ENCODE results near the gene NETO2. TPM values are rescaled to one million over a fixed set of nuclear protein-coding genes. Genes with fewer than 3 reads are reported as not detected.
"Not testable (repeated sequence)": the region's sequence is repeated elsewhere in the genome, so short reads cannot be mapped to it uniquely, and the experiment has no call there.

NETO2 gene
- polyA plus RNA-seq, 1 donor from 2014 or later: 101 TPM

DNA sequence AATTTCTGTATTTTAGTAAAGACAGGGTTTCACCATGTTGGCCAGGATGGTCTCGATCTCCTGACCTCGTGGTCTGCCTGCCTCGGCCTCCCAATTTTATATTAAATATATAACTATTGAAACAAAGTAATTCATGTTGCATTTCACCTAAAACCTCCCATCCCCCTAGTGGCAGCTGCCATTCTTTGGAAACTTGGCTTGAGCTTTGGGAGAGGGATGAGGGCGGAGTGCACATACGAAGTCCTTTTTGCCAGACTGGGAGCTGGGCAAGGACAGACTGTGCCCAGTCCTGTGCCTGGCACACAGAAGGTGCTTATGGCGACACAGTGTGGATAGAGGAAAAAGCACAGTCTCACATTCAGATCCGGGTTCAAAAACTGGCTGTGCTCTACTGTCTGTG, 83.8 kb downstream of the NETO2 start:
- no peaks in the 10 kb centered on the region for H4K20me1 ChIP-seq (ENCODE audit: insufficient read depth)
- no peak overlapping the region for H2AFZ ChIP-seq (ENCODE audit: low read depth, low read length)
- no peak overlapping the region for H3K27ac ChIP-seq (ENCODE audit: low read length)
- H3K4me3 ChIP-seq (ENCODE audit: low read length): no peak overlapping the region
- TF ChIP-seq POLR2AphosphoS5 (IDR thresholded peaks at IDR 0.05): no peak
- TF ChIP-seq, protein P1, sequence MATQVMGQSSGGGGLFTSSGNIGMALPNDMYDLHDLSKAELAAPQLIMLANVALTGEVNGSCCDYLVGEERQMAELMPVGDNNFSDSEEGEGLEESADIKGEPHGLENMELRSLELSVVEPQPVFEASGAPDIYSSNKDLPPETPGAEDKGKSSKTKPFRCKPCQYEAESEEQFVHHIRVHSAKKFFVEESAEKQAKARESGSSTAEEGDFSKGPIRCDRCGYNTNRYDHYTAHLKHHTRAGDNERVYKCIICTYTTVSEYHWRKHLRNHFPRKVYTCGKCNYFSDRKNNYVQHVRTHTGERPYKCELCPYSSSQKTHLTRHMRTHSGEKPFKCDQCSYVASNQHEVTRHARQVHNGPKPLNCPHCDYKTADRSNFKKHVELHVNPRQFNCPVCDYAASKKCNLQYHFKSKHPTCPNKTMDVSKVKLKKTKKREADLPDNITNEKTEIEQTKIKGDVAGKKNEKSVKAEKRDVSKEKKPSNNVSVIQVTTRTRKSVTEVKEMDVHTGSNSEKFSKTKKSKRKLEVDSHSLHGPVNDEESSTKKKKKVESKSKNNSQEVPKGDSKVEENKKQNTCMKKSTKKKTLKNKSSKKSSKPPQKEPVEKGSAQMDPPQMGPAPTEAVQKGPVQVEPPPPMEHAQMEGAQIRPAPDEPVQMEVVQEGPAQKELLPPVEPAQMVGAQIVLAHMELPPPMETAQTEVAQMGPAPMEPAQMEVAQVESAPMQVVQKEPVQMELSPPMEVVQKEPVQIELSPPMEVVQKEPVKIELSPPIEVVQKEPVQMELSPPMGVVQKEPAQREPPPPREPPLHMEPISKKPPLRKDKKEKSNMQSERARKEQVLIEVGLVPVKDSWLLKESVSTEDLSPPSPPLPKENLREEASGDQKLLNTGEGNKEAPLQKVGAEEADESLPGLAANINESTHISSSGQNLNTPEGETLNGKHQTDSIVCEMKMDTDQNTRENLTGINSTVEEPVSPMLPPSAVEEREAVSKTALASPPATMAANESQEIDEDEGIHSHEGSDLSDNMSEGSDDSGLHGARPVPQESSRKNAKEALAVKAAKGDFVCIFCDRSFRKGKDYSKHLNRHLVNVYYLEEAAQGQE (IDR thresholded peaks at IDR 0.05; ENCODE audit: borderline replicate concordance): no peak
- TF ChIP-seq MXI1 (conservative IDR thresholded peaks at IDR 0.05; ENCODE audit: poor library complexity, severe bottlenecking): no peak
- no peak for TF ChIP-seq SMC3 (conservative IDR thresholded peaks at IDR 0.05; ENCODE audit: poor library complexity)
- TF ChIP-seq, protein P2, sequence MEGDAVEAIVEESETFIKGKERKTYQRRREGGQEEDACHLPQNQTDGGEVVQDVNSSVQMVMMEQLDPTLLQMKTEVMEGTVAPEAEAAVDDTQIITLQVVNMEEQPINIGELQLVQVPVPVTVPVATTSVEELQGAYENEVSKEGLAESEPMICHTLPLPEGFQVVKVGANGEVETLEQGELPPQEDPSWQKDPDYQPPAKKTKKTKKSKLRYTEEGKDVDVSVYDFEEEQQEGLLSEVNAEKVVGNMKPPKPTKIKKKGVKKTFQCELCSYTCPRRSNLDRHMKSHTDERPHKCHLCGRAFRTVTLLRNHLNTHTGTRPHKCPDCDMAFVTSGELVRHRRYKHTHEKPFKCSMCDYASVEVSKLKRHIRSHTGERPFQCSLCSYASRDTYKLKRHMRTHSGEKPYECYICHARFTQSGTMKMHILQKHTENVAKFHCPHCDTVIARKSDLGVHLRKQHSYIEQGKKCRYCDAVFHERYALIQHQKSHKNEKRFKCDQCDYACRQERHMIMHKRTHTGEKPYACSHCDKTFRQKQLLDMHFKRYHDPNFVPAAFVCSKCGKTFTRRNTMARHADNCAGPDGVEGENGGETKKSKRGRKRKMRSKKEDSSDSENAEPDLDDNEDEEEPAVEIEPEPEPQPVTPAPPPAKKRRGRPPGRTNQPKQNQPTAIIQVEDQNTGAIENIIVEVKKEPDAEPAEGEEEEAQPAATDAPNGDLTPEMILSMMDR (IDR thresholded peaks at IDR 0.05; ENCODE audit: poor library complexity, severe bottlenecking): no peak
- no peak for TF ChIP-seq TAF1 (IDR thresholded peaks at IDR 0.05; ENCODE audit: low read depth)
- TF ChIP-seq RAD21 (conservative IDR thresholded peaks at IDR 0.05): no peak
- TF ChIP-seq EZH2 (IDR thresholded peaks at IDR 0.05; ENCODE audit: borderline replicate concordance, insufficient read depth, low read length, poor library complexity, severe bottlenecking): no peak
- TF ChIP-seq EP300 (conservative IDR thresholded peaks at IDR 0.05; ENCODE audit: poor library complexity, severe bottlenecking): no peak
- no peaks in the 10 kb centered on the region for H3F3A ChIP-seq (ENCODE audit: insufficient read depth, low read length, poor library complexity, severe bottlenecking)
- H3K27me3 ChIP-seq (ENCODE audit: insufficient read depth, low read depth, low read length): no peaks in the 10 kb centered on the region
- H3K36me3 ChIP-seq (ENCODE audit: insufficient read depth, low read length): no peaks in the 10 kb centered on the region
- no peak overlapping the region for H3K4me2 ChIP-seq (ENCODE audit: low read length)
- H3K9ac ChIP-seq (ENCODE audit: low read length): no peak overlapping the region
- H3K9me3 ChIP-seq (ENCODE audit: low read length): no peaks in the 10 kb centered on the region
- no peaks in the 10 kb centered on the region for H3K79me2 ChIP-seq (replicated peaks; ENCODE audit: insufficient read depth, low read length)
- no peaks in the 10 kb centered on the region for H3K9me2 ChIP-seq (ENCODE audit: insufficient read depth, low read length)

DNA sequence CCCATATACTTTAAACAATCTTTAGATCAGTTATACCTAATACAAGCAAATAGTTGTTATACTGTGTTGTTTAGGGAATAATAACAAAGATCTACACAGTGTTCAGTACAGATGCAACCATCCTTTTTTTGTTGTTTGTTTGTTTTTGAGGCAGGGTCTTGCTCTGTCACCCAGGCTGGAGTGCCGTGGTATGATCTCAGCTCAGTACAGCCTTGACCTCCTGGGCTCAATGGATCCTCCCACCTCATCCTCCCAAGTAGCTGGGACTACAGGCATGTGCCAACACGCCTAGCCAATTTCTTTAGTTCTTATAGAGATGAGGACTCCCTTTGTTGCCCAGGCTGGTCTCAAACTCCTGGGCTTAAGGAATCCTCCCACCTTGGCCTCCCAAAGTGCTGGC, 84.6 kb downstream of the NETO2 start:
- not testable (repeated sequence) for H3K27me3 ChIP-seq (ENCODE audit: insufficient read depth, low read depth, low read length); H3K9me3 ChIP-seq (ENCODE audit: low read length); H3K9ac ChIP-seq (ENCODE audit: low read length); H4K20me1 ChIP-seq (ENCODE audit: insufficient read depth); H3K4me2 ChIP-seq (ENCODE audit: low read length); H3K79me2 ChIP-seq (replicated peaks; ENCODE audit: insufficient read depth, low read length); H3K27ac ChIP-seq (ENCODE audit: low read length); H3K9me2 ChIP-seq (ENCODE audit: insufficient read depth, low read length); H3F3A ChIP-seq (ENCODE audit: insufficient read depth, low read length, poor library complexity, severe bottlenecking); H2AFZ ChIP-seq (ENCODE audit: low read depth, low read length); H3K36me3 ChIP-seq (ENCODE audit: insufficient read depth, low read length); H3K4me3 ChIP-seq (ENCODE audit: low read length)

All from neural cell (in vitro differentiated cells).